HK-2 (cell line): Measurements from ENCODE around the gene ITGB2.

Source experiments
- DNase-seq: peaks from one replicate; pipeline ENCODE4 v3.0.0-alpha.2; 2018; ENCODE audit not compliant: unreplicated experiment

The ITGB2 gene

GRCh38 chr21:44955141-44955797, 34.6 kb upstream of the ITGB2 start:
- no peak for DNase-seq

- no peak for DNase-seq
Observed at GRCh38 chr21:44954281-44954771, 33.6 kb upstream of the ITGB2 start.

GRCh38 chr21:44953628-44954021, 32.9 kb upstream of the ITGB2 start:
- DNase-seq, result no peak

GRCh38 chr21:44952929-44953627, 32.4 kb upstream of the ITGB2 start:
- DNase-seq, result no peak

- no peak for DNase-seq
Observed at GRCh38 chr21:44952116-44952928, 31.6 kb upstream of the ITGB2 start.

GRCh38 chr21:44951186-44951915, 30.7 kb upstream of the ITGB2 start:
- no peak for DNase-seq

- no peak for DNase-seq
Observed at GRCh38 chr21:44950351-44950750, 29.7 kb upstream of the ITGB2 start.

GRCh38 chr21:44949779-44950198, 29.1 kb upstream of the ITGB2 start:
- DNase-seq, result peak; percentile 76

GRCh38 chr21:44949161-44949778, 28.6 kb upstream of the ITGB2 start:
- DNase-seq, result no peak

GRCh38 chr21:44948426-44949120, 27.9 kb upstream of the ITGB2 start:
- DNase-seq, result no peak

GRCh38 chr21:44947930-44948331, 27.2 kb upstream of the ITGB2 start:
- DNase-seq, result no peak

- no peak for DNase-seq
Observed at GRCh38 chr21:44947111-44947929, 26.6 kb upstream of the ITGB2 start.

GRCh38 chr21:44946254-44947041, 25.7 kb upstream of the ITGB2 start:
- DNase-seq, result no peak

- DNase-seq, result no peak
Observed at GRCh38 chr21:44944596-44944995, 23.9 kb upstream of the ITGB2 start.

GRCh38 chr21:44943686-44944550, 23.2 kb upstream of the ITGB2 start:
- no peak for DNase-seq

GRCh38 chr21:44943005-44943685, 22.4 kb upstream of the ITGB2 start:
- no peak for DNase-seq

- no peak for DNase-seq
Observed at GRCh38 chr21:44942566-44942965, 21.9 kb upstream of the ITGB2 start.

- DNase-seq, result no peak
Observed at GRCh38 chr21:44941567-44941966, 20.9 kb upstream of the ITGB2 start.
